PC-9 (cell line): ENCODE results near the gene HAND1. TPM values are rescaled to one million over a fixed set of nuclear protein-coding genes. Genes with fewer than 3 reads are reported as not detected.

ENCODE experiments used
- BruUV-seq: library from RNA; stranded (reverse); fragments of 400-500 nt; replicated peaks from 2 replicates; lab custom pipeline; 2021; lab: Mats Ljungman, UMichigan
- CTCF ChIA-PET: fragments of 300-600 bp; sonication (Branson Sonifier 250); formaldehyde crosslinking; loops from one replicate; lab custom pipeline; 2022; ENCODE audit warnings: antibody characterized with exemption; lab: Charles Lee
- POLR2A ChIA-PET: fragments of 300-600 bp; sonication (Branson Sonifier 250); formaldehyde crosslinking; loops from one replicate; lab custom pipeline; 2022; ENCODE audit warnings: antibody characterized with exemption; ENCODE audit not compliant: unreplicated experiment; lab: Charles Lee
- DNase-seq, 2 experiments: peaks; one replicate each; pipeline versions ENCODE4 v3.0.0 to v3.0.0-alpha.2; 2015 to 2022; ENCODE audit warnings: mixed read lengths in 1 of 2
- H2AFZ ChIP-seq: fragments of 200-600 bp; sonication (generic); 2 replicates; pipeline ENCODE4 v1.8.1; 2017; ENCODE audit warnings: antibody characterized with exemption
- H3F3A ChIP-seq: fragments of 200-600 bp; sonication (generic); 2 replicates; pipeline ENCODE4 v1.8.1; 2017; ENCODE audit warnings: antibody characterized with exemption, mild to moderate bottlenecking, low read depth; ENCODE audit not compliant: insufficient read depth
- H3K27ac ChIP-seq: fragments of 200-600 bp; sonication (generic); 2 replicates; pipeline ENCODE4 v1.6.1; 2016; ENCODE audit warnings: mixed run types
- H3K27me3 ChIP-seq: fragments of 200-600 bp; sonication (generic); 2 replicates; pipeline ENCODE4 v1.6.1; 2016; ENCODE audit warnings: low read depth, mixed run types; ENCODE audit not compliant: insufficient read depth
- H3K36me3 ChIP-seq: fragments of 200-600 bp; sonication (generic); 2 replicates; pipeline ENCODE4 v1.6.1; 2016; ENCODE audit warnings: low read depth, mixed run types
- H3K4me1 ChIP-seq: fragments of 200-600 bp; sonication (generic); replicated peaks from 2 replicates; pipeline ENCODE4 v1.6.1; 2016; ENCODE audit warnings: mixed run types; ENCODE audit not compliant: insufficient read depth
- H3K4me2 ChIP-seq: fragments of 200-600 bp; sonication (generic); 2 replicates; pipeline ENCODE4 v1.6.1; 2017; ENCODE audit warnings: mixed run types
- H3K4me3 ChIP-seq: fragments of 200-600 bp; sonication (generic); 2 replicates; pipeline ENCODE4 v1.6.1; 2016; ENCODE audit warnings: mixed run types
- H3K79me2 ChIP-seq: fragments of 200-600 bp; sonication (generic); 2 replicates; pipeline ENCODE4 v1.6.1; 2017; ENCODE audit warnings: low read depth, mixed run types
- H3K9me2 ChIP-seq: fragments of 200-600 bp; sonication (generic); 2 replicates; pipeline ENCODE4 v1.8.1; 2017; ENCODE audit warnings: mild to moderate bottlenecking; ENCODE audit not compliant: insufficient read depth
- H3K9me3 ChIP-seq: fragments of 200-600 bp; sonication (generic); 2 replicates; pipeline ENCODE4 v1.8.1; 2016; ENCODE audit warnings: low read depth; ENCODE audit not compliant: insufficient read depth
- H4K20me1 ChIP-seq: fragments of 200-600 bp; sonication (generic); 2 replicates; pipeline ENCODE4 v1.8.1; 2017; ENCODE audit not compliant: insufficient read depth
- CTCF ChIP-seq: fragments of 200-600 bp; sonication (generic); conservative IDR thresholded peaks from 2 replicates; pipeline ENCODE4 v1.6.1; 2017; ENCODE audit warnings: mixed run types, antibody characterized with exemption, mild to moderate bottlenecking, moderate library complexity
- EZH2 ChIP-seq: fragments of 200-600 bp; sonication (generic); IDR thresholded peaks from 2 replicates; pipeline ENCODE4 v1.8.0; 2017; ENCODE audit warnings: antibody characterized with exemption, low read depth
- intact Hi-C: fragments of 100-400 bp; cut with micrococcal nuclease; formaldehyde crosslinking; loops from one replicate; pipeline ENCODE4 v1.10.0; 2022; ENCODE audit not compliant: unreplicated experiment
- total RNA-seq: library from RNA; stranded (reverse); gene quantifications from 2 replicates; pipeline ENCODE4 v1.2.3, GENCODE V29; 2021

Gene HAND1
- total RNA-seq, 1 experiment from 2014 or later = not detected

GRCh38 chr5:154519359-154519758 lies 41.3 kb upstream of the HAND1 start:
- TF ChIP-seq EZH2 (no peak), CTCF (no peak)
- ChIA-PET POLR2A (no interaction called here), CTCF (interaction anchor here (0.7 kb wide), 1 partner anchor 120 kb away, joined by 3 read pairs; no protein-coding TSS in a partner anchor)
- Histone ChIP-seq H4K20me1 (no peaks in the 10 kb centered on the region), H3K27me3 (no peaks in the 10 kb centered on the region), H2AFZ (no peak overlapping the region), H3K4me1 (peaks cover 15% of the 10 kb centered on the region), H3K9me2 (no peaks in the 10 kb centered on the region), H3K36me3 (no peaks in the 10 kb centered on the region), H3K79me2 (no peaks in the 10 kb centered on the region), H3K4me2 (peak overlapping the region; percentile 57), H3F3A (peaks cover 15% of the 10 kb centered on the region; the same call in 1 of the 2 replicates), H3K27ac (no peak overlapping the region), H3K4me3 (no peak overlapping the region), H3K9me3 (no peaks in the 10 kb centered on the region)
- BruUV-seq = no TSS peak
- DNase-seq = peak; percentile 68 to 82
- intact Hi-C loops = no loop called here

- BruUV-seq = no TSS peak
- Histone ChIP-seq H3K27me3 (no peaks in the 10 kb centered on the region), H3F3A (peaks cover 10% of the 10 kb centered on the region; the same call in 1 of the 2 replicates), H3K79me2 (no peaks in the 10 kb centered on the region), H2AFZ (no peak overlapping the region), H3K4me1 (peaks cover 15% of the 10 kb centered on the region), H3K36me3 (no peaks in the 10 kb centered on the region), H3K27ac (no peak overlapping the region), H3K4me3 (no peak overlapping the region), H3K4me2 (no peak overlapping the region), H3K9me2 (no peaks in the 10 kb centered on the region), H4K20me1 (no peaks in the 10 kb centered on the region), H3K9me3 (no peaks in the 10 kb centered on the region)
- CTCF ChIA-PET = no interaction called here
- no peak for DNase-seq
- TF ChIP-seq EZH2 (no peak), CTCF (no peak)
- POLR2A ChIA-PET = no interaction called here
- intact Hi-C loops = no loop called here
Measured at GRCh38 chr5:154518438-154518867, 40.4 kb upstream of the HAND1 start.

GRCh38 chr5:154517810-154518437 lies 39.9 kb upstream of the HAND1 start:
- Histone ChIP-seq H3F3A (peaks cover 6% of the 10 kb centered on the region; the same call in 1 of the 2 replicates), H4K20me1 (no peaks in the 10 kb centered on the region), H3K79me2 (no peaks in the 10 kb centered on the region), H3K4me2 (no peak overlapping the region), H3K9me3 (no peaks in the 10 kb centered on the region), H2AFZ (no peak overlapping the region), H3K36me3 (no peaks in the 10 kb centered on the region), H3K4me1 (peaks cover 15% of the 10 kb centered on the region), H3K4me3 (no peak overlapping the region), H3K27me3 (no peaks in the 10 kb centered on the region), H3K9me2 (no peaks in the 10 kb centered on the region), H3K27ac (no peak overlapping the region)
- no TSS peak for BruUV-seq
- TF ChIP-seq CTCF = no peak
- no peak for TF ChIP-seq EZH2
- intact Hi-C loops = no loop called here
- DNase-seq = no peak
- ChIA-PET POLR2A (no interaction called here), CTCF (no interaction called here)
